ENCODE data around the gene TGFBR3L.
"Not testable (repeated sequence)": the region's sequence is repeated elsewhere in the genome, so short reads cannot be mapped to it uniquely, and the experiment has no call there.

Gene TGFBR3L

DNA sequence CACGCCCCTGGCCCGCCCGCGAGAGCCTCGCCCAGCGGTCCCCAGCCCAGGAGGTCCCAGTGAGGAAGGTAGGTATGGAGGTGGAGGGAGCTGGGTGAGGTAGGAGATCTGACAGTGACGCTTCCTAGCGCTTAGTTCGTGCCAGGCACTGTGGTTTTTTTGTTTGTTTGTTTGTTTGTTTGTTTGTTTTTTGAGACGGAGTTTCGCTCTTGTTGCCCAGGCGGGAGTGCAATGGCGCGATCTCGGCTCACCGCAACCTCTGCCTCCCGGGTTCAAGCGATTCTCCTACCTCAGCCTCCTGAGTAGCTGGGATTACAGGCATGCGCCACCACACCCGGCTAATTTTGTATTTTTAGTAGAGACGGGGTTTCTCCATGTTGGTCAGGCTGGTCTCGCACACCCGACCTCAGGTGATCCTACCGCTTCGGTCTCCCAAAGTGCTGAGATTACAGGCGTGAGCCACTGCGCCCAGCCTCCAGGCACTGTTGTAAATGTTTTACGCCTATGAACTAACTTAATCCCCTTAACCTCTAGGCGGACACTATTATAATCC lies 3.5 kb downstream of the TGFBR3L start:
- DNase-seq = not testable (repeated sequence)

DNA sequence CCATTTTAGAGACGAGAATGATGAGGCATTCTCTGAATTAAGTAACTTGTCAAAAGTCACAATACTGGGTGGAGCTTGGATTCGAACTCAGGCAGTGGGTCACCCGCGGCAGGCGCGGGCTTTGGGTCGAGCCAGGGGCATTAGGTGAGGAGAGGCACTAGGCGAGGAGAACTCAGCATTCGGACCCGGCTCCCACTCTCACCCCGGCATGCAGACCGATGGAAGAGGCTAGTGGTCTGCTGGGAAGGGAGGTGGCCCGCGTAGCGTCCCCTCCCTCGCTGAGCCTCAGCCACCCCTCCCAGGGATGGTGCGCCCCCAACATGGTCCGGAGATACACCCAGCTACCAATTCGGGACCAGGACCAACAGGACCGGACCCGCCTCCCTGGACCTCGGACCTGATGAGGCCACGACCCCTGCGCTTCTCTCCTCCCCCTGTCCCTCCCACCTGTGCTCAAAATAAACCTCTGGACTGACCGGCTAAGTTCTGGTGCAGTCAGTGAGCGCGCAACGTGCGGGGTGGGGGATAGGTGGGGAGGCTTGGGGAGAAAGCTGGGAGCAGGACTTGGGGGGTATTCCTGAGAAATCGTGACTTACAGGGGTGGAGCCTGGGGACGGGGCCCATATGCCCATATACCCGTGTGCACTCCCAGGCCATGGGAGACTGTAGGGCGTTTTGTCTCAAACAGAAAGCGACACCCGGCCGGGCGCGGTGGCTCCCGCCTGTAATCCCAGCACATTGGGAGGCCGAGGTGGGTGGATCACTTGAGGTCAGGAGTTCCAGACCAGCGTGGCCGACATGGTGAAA lies 4.2 kb downstream of the TGFBR3L start:
- DNase-seq = no peak

DNA sequence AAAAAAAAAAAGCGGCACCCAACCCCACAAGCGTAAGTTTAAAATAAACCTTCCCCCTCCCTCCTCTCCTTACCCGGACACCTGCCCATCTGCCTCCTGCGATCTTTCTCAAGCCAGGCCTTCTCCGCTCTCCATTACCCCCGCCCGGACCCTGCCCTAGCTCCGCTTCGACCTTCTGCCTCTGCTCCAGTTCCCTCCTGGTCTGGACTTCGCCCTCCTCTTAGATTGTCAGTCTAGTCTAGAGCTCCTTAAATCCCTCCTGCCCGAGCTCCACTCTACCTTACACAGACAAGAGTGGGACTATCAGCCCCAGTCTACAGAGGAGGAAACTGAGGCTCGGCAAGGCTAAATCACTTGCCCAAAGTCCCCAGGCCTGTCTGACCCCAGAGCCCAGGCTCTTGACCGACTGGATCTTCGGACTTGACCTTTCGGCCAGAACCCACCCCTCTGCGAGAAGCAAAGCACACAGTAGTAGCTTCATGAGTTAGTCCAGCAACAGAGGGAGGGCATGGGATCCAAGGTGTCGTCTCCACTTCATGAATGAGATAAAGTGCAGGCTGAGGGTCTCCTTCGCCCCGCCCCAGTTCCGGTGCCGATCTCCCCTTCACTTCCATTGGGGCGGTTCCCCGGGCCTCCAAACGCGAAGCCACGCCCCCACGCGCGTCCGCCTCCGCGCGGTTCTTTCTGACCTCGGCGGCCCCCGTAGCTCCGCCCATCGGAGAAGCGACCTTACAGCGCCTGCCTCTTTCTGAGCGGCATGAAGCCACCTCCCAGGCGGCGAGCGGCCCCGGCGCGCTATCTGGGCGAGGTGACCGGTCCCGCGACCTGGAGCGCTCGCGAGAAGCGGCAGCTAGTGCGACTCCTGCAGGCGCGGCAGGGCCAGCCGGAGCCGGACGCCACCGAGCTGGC lies 5.2 kb downstream of the TGFBR3L start, which contains the start of gene SNAPC2:
Gene SNAPC2 (plus strand): TSS at position 729 of the 909 bp plus-strand sequence. CDS start 29 bp downstream, at position 758.
- peak; percentile 92 to 97 (median 95) for DNase-seq

- peak; percentile 92 to 100 (median 98) for DNase-seq
These were observed 6.1 kb downstream of the TGFBR3L start for GRCh38 chr19:7920519-7921301.

GRCh38 chr19:7921302-7921966 lies 6.8 kb downstream of the TGFBR3L start:
- no peak for DNase-seq

- DNase-seq = no peak
These were observed 7.6 kb downstream of the TGFBR3L start for GRCh38 chr19:7921967-7922835.

DNA sequence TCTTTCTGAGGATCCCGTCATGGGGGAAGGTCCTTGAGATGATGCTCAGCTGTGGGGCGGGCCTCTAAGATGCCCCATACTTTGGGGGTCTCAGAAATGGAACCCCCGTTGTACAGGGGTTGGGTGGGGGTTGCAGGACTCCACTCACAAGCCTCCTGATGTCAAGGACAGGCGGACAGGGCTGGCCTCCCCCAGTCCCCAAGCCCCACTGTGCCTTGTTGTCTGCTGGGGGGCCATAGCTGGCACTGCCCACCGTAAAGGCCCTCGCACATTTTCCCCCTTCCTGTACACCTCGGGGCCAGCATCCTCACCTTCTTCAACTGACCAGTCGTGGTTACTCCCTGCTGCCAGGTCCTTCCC lies 8.2 kb downstream of the TGFBR3L start:
- no peak for DNase-seq

- no peak for DNase-seq
These were observed 8.9 kb downstream of the TGFBR3L start for GRCh38 chr19:7923295-7924191.

- DNase-seq = no peak
These were observed 9.6 kb downstream of the TGFBR3L start for GRCh38 chr19:7924241-7924640.

DNA sequence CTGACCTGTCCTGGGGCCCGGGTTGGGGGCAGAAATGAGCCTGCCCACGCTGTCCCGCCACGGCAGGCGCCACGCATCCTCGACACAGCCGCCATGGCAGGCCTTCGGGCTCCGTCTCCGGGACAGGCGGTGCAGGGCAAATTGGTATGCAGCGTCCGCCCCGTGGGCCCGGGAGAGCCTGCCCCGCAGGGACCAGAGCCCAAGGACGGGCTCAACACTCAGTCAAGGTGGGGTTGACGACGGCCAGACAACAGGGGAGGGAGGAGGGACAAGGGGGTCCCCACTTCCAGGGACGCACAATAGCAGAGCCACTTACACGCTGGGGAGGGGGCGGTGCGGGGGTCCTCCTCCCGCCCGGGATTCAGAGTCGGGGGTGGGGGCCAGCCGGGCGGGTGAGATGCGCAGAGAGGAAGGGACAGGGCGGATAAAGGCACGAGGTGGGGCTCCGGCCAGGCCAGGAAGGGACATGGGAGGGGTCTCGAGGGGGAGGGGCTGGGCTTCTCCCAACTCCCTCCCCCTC lies 10.1 kb downstream of the TGFBR3L start:
- no peak for DNase-seq

DNA sequence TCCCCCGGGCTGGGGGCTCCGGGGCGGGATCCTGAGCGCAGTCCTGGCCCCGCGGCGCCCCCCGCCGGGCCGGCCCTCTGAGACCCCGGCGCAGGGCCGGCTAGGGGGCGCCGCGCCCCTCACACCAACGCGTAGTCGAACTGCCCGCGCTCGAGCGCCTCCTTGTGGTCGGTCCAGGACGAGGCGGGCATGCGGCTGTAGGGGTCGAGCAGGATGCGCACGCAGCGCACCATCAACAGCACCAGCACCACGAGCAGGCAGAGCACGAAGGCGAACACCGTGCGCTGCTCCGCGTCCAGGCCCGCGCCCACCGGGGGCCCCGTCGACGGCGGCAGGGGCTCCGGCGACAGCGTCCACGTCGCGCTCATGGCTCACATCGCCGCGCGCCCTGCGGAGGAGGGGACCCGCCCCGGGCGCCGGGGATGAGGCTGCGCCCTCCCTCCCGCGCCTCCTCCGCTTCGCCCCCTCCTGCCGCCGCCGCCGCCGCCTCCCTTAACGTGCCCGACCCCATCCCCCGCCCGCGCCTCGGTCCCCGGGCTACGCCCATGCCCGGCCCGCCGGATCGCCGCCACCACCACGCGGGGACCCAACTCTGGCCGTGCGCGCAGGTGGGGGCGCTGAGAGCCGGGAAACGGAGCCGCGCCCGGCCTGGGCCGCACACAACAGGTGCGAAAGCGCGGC lies 10.7 kb downstream of the TGFBR3L start:
- DNase-seq = peak; percentile 58 to 79 (median 64)

DNA sequence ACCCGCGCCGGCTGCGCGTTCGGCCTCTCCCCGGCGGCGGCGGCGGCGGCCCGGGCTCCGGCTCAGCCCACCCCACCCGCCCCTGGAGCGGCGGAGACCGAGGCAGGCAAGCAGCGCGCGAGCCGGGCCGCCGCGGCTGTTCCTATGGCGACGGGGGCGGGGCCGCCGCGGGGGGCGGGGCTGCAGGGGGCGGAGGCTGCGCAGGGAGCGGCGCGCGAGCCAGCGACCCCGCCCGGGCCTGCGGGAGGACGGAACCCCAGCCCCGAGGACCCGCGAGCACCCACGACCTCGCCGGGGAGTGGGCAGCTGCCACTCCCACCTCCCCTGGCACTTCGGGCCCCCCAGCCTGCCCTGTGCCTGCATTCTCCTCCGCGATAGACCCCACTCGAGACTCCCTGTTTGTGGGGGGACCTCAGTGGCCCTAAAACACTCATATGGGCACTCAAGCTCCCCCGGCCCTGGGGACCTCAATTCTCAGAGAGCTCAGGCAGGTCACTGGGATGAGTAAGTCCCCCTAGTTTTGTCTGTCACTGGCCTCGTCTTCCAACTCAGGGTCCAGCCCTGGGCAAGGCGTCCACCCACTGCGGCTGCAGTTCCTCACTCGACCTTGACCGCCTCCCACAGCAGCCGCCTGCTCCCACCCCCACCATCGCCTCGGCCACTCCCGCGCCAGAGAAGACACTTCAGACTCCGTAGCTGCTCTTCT lies 11.5 kb downstream of the TGFBR3L start, which contains the start of gene CTXN1:
Gene CTXN1 (minus strand): TSS at position 115 of the 706 bp plus-strand sequence. CDS start 597 bp downstream, outside the sequence.
- peak; percentile 59 to 72 (median 66) for DNase-seq

- no peak for DNase-seq
These were observed 12.3 kb downstream of the TGFBR3L start for GRCh38 chr19:7926727-7927604.

DNA sequence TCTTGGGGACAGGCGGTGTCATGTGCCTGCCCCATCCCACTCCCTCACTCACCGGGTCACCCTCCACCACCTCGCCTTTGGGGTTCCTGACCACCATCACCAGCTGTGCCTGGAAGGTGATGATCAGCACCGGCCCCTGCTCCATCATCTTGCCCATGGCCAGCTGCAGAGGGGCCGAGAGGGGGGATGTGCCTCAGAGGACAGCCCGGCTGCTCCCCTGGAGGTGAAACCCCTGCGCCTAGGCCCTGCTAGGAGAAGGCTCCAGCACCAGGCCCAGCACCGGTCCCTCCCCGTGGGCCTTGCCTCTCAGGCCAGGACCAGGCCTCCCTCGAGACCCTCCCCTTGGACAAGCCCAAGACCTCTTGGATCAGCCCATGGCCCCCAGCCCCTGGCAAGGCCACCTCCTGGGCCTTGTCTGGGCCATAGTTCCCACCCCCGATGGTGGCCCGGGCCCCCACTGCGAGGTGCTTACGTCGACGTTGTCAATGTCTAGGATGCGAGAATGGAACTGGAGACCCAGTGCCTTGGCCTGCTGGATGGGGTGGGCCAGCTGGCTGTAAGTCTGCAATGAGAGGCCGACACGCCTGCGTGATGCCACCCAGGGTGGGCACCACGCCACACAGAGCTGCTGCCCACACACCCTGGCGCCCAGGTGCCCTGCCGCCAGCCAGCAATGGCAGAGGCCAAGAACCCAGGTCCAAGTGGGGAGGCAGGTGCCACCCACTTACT lies 13.1 kb downstream of the TGFBR3L start:
- no peak for DNase-seq

GRCh38 chr19:7928334-7928706 lies 13.7 kb downstream of the TGFBR3L start:
- DNase-seq = no peak
